T follicular helper cell (primary cell): ENCODE measurements around the gene PBOV1.

Experiments used
- DNase-seq: peaks from one replicate; pipeline ENCODE4 v3.0.0-alpha.2; 2020; ENCODE audit warnings: low read depth
- total RNA-seq, 2 experiments: gene quantifications; one replicate each; lab custom pipeline; 2026; lab: John Stamatoyannopoulos, UW

Gene PBOV1
- 0 reads per million in 2 experiments for total RNA-seq

DNA sequence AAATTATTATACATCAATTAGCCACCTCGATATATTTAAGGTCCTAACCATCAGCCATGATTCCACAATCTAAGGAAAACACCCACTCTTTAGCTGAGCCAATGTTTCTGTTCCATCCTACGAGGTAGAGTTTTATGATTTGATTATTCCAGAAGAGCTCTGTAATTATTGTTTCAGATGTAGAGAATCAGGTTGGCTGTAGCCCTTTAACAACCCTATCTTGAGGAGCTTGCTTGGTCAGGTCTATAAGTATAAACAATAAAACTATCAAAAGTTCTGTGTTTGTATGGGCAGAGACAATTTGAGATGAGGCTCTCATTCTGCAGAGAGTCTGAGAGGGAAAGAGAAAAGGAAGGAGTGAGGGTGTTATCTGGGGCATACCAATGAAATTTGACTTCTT lies at the start of gene PBOV1:
Gene PBOV1 (minus strand): TSS at position 43 of the 400 bp plus-strand sequence. CDS start 96 bp downstream, outside the sequence.
- no peak for DNase-seq

DNA sequence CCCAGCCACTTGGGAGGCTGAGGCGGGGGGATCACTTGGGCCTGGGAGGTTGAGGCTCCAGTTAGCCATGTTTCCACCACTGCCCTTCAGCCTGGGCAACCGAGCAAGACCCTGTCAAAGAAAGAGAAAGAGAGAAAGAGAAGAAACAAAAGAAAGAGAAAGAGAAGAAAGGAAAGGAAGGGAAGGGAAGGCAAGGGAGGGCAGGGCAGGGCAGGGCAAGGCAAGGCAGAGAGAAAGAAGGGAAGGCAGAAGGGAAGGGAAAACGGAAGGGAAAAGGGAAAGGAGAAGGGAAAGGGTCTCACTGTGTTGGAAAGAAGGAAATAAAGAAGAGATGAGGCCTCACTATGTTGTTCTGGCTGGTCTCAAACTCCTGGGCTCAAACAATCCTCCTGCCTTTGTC lies 47.8 kb upstream of the PBOV1 start:
- no peak for DNase-seq

DNA sequence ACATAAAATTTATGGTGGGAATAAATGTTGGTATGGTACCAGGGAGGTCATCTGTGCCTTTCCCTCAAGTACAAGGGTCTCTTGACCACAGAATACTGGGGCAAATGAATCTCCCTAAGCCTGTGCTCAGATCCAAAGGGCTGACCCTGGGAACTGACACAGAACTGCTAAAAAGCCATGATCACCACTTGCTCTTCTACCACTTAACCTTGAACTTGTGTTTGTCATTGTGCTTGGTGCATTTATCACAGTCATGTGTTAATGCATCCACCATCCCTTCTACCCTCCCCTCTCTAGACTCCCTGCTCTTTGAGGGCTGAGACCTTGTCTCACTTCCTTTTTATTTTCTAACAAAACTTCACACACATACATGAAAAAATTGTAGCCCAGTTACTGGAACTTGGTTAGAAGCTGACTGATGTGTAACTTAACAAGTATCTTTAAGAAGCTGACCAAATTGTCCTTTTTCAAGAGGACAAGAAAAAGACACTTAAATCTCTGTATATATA lies 46.1 kb upstream of the PBOV1 start:
- no peak for DNase-seq

DNA sequence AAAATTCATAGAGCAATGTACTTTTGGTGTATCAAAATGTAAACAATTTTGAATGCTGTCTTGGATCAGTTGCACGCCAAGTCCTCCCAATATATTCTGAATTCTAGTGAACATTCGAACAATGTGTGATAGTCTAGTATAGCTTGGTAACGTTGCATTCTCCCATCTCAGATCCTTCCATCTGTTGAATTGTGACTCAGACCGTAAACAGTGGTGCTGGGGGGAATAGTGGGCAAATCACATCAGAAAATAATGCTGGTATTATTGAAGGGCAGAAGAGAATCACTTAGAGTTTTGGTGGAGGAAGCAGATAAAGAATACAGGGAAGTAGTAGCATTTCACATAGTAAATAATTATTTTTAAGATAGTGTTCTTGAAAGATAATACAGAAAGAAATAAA lies 45.7 kb upstream of the PBOV1 start:
- no peak for DNase-seq

DNA sequence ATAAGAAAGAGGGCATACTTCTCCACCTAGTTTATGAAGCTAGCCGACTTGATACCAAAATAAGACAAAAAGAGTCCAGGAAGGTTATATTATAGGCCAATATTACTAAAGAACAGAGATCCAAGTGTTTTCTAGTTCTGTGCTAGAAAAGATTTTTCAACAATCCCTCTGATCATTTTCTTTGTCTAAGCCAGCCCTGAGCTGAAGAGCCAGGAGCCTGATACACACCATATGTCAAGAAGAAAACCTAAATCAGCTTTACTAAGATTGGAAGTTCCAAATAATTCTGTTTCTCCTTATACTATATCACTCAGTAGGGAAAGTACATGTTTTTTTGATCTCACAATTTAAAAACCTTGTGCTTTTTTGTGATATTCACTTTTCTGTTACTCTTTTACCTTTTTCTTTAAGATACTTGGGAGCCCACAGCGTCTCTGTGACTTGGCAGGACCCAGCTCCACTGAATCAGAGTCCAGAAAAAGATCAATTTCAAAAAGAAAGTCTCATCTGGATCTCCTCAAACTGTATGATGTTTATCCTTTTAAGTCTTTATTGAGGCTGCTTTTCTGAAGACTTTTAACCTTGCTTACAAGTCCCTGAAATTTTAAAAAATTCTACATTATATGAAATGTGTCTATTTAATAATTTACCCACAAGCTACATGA lies 43.0 kb upstream of the PBOV1 start:
- DNase-seq: no peak

DNA sequence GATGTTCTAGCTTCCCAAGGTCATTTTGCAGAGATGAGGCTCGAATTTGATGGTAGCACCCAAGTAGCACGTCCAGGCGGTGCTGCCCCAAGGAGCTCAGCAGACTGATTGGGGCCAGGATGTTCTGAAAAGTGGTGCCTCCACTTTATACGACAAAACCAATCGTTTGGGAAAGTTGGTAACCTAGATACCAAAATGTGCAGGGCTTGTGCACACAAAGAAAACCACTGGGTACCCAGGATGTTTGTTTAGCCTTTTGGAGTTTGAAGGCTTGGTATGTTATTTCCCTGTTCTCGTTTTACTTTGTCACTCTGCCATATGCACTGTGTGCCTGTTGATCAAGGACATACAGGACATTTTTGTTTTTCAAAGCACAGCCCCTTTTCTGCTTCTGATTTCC lies 40.7 kb upstream of the PBOV1 start:
- DNase-seq: no peak

DNA sequence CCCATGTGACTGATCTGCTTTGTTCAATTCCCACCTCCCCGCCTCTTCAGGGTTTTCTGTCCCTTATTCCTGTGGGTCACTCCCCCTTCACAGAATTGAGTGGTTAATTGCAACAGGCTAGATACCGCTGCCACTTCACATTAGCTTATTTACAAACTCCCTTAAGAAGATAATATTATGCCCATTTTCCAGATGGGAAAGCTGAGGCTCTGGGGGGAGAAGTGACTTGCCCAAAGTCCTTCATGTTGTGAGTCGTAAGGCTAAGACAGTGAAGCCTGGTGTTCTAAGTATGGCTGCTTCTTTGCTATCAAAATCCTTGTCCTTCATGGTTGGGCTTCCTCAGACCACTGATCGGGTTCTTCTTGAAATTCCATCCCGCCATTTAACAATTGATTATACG lies 39.9 kb upstream of the PBOV1 start:
- DNase-seq: no peak

DNA sequence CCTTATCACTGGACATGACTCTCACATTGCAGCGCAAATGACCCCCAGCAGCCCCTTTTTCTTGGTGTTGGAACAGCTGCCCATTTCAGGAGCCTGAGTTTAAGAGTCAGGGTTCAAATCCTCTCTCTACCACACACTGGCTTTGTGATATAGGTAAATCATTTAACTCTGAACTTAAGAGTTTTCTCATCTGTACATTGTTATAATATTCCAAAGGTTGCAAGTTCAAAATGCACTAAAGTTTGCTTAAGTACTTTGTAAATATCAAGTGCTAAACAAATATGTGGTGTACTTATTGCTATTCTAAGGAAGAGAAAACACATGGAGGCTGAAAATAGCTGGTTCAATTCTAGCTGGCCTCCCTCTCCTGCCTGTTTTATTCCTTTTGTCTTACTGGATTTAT lies 39.3 kb upstream of the PBOV1 start:
- DNase-seq: no peak

DNA sequence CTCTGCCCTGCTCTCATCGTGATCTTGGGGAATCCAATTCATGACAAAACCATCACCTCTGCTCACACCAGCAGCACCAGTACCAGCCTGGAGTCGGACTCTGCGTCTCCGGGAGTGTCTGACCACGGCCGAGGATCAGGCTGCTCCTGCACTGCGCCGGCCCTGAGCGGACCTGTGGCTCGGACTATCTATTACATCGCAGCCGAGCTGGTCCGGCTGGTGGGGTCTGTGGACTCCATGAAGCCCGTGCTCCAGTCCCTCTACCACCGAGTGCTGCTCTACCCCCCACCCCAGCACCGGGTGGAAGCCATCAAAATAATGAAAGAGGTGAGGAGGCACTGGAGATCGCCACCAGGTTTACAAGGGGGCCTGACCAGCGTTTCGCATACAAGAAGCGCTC lies 37.2 kb upstream of the PBOV1 start:
- no peak for DNase-seq

DNA sequence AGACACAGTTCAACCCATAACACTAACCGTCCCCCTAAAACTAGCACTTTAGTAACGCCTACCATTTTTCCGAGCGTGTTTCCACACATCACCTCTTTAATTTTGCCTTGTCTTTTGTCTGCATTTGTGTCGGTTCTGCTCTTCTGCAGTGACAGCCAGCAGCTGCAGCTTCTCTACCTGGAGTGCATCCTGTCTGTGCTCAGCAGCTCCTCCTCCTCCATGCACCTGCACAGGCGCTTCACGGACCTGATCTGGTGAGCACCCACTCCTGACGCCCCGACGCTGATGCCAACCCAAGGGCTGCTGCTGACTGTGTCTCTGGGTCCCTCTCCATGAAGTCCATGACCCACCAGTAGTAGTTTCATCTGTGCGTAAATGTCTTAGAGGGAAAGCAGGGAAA lies 35.4 kb upstream of the PBOV1 start:
- no peak for DNase-seq

DNA sequence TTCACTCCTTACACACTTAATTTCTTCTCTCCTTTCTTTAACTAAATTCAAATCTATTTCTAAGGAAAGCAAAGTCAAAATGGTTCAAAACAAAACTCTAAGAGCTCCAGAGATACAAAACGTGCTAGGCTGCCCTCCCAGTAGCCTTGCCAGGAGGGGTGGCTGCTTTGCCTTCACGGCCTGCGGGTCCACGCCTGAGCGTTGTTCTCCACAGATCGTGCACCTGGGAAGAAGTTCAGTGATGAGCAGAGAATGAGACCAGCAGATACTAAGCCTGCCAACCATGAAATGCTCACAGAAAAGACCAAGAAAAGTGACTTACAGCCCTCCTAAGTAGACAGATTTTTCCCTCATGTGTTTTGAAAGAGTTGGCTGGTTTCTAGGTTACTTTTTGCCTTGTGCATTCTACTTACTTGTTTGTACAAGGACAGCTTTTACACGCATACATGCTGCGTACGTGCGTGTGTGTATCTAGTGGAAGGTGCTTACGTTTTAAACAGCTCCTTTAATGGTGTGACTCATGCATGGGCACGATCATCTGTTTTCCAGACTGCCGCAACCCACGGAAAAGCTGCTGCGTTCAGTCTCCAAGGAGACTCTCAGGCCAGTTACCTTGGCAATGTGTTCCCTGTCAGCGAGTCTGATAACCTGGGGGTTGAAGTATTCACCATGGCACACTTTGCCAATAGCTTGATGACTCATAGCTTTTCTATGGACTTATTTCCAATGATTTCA lies 32.4 kb upstream of the PBOV1 start:
- DNase-seq: no peak

DNA sequence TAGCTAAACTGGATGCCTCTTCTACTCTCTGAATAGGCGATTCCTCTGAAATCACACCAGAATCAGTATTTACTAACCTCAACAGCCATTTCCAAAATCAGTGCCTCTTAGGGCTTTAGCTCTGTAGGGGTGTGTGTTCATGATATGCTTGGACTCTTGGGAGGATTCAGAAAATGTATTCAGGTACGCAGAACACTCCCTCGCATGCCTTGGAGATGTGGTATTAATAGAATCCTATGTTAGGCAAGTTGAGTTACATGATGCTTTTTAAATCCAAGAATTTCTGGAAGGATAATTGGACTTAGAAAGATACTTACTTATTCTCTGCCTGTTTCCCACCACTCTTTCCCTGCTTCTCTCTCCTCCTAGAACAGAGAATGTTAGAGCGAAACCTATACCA lies 31.8 kb upstream of the PBOV1 start:
- DNase-seq: no peak

DNA sequence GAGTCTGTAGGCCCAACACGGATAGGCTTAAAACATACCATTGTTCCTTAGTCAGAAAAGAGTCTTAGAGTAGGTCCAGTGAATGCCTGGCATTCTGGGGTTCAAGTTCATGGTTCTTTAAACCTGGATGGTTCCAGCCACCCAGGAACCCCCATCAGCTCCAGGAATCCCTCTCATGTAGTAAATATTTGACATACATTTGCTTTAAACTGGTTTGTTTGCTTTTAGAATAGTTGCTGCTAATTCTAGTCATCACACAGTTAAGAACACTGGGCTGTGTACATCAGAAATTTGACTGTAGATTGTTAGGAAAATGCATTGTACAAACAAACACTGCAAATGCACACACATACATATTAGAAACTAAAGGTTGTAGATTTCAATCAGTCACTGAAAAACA lies 30.6 kb upstream of the PBOV1 start:
- no peak for DNase-seq

DNA sequence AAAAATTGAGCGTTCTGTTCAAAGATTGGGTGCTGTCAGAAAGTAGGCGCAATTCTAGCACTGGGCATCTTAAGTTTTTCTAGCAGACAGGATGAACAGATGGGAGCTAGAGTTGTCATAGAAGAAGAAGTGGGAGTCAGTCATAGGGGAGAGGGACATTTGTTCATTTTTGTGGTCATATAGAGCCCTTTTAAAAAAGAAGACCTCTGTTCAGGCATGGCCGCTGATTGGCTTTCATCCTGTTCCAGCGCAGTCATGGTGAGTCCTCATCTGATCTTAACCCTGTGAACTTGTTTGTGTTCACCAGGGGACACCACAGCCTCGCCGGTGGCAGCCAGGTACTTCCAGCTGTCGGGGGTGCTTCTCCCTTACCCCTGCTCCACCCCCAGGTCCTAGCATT lies 29.7 kb upstream of the PBOV1 start:
- no peak for DNase-seq

DNA sequence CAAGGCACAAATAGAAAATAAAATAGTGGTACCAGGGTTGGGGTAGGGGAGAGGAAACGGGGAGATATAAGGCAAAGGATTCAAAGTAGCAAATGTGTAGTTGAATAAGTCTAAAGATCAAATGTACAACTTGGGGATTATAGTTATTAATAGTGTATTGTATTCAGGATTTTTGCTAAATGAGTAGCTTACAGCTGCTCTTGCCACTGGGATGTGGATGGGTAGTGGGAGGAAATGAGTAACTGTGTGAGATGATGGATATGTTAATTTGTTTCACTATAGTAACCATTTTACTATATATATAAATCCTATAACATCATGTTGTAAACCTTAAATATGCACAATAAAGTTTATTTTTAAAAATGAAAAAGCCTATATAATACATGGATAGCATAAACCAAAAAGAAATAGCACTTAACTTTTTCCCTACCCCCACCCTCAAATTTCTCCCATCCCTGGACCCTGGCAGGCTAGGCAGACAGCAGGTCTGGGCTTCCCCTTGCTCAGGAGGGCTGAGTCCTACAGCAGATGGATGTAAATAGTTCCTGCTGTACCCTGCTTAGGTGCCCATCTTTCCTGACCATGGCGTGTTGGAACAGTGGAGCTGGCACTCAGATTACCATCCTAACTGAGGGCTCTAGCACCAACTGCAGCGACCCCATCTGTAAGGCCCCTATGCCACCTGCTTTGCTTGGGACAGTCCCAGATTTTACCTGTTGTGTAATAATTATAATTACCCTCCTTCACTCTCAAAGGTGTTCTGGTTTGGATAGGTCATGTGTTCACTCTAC lies 28.6 kb upstream of the PBOV1 start:
- DNase-seq: no peak

DNA sequence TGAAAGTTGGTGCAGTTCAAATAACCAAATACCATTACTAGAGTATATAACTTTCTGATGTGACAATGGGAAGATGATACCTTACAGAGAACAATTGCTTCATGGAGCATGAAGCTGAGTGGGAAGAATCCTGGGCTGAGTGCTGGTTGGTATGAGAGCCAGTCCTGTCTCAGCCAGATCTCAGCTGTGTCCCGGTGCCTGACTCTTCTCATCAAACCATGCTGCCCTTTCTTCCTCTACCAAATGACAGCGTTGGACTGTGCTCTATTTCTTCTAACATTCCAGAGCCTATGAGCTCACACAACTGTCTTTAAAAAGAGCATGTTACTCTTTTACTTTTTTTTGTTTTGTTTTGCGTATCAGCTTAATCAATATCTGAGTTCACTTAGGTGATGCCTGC lies 27.5 kb upstream of the PBOV1 start:
- no peak for DNase-seq

DNA sequence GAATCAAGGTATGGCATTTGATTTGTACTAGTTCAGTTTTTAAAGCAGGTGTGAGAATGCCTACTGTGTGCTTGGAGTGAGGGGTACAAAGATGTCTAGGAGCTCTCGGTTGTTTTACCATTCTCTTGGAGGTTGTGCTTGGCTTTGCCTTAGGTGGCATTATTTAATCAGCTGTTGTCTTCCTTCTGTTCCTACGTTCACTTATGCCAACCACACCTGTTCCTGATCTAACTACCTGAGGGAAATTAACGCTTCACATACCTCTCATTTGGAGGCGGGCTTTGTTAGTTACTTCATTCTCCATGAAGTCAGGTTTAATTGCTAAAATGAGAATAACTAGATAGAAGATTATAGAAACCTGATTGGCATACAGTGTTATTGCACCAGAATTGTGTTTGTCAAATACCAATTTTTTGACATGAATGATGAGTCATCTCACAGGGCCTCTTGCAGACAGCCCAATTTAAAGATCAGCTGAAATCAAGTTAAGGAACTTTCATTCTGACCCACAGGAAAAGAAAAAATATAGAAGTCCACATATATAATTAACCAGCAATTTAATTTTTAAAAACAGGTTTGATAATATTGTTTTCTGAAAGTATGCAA lies 24.8 kb upstream of the PBOV1 start:
- no peak for DNase-seq

DNA sequence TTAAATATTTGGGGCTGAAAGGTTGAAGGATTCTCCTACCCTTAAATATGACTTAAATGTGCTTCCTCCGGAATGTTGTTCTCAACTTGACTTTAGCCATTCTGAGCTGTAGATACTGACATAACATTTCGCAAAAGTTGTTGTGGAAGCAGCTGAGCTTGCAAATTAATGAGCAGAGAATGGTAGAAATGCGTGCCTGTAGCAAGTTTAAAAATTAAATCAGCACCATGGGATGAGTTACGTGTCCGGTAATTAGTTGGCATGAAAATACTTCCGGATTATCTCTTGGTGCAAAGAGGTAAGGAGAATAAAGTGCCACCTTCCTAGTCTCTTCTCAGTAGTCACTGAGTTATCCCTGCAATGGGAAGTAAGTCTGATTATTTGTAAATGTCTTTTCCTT lies 23.6 kb upstream of the PBOV1 start:
- no peak for DNase-seq

DNA sequence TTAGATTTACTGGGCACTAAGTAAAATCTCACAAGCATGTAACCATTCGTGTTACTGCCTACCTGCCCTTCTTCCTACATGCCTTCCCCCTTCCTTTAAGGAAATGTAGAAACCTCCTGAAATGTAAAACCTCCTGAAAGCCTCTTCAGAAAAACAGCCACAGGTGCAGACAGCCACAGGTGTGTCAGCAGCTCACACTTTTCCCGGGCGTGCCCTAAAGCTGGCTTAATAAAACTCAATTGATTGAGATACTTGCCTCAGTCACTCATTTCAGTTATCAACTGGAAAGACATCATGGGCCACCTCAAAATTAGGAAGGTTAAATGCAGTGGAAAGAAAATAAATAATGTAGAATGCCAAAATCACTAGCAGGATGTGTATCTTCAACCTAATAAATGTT lies 23.1 kb upstream of the PBOV1 start:
- no peak for DNase-seq

DNA sequence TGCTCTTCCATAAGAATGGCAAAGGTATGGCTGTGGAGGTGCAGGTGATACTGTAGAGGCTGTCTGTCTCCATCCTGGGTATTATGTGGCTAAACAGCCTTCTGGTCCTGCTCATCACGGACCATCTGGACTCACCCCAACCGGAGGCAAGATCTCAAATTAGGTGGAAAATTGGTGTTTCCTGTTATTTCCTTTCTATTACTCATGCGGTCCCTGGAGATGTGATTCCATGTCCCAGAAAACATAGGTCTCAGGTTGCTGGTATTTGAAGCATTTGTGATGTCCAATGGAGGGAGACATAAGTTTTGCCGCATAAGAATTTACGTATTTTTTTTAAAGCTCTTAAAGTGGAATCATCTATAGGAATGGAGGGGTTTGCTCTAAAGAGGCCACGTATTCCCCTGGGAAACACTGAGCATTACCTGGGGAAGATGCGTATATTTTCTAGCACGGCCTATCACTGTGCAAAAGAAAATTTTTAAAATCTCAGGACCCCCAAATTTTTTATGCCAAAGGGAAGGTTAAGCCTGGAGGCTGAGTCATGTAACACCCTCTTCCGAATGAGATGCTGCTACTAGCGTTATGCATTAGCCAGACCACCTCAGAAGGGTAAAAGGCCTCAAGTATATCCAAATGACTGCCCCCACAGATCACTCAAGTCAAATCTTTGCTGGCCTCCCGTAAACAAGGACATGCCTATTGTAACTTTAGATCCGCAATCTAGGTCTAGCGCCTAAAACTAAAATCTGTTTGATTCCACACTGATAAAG lies 22.4 kb upstream of the PBOV1 start:
- DNase-seq: no peak

DNA sequence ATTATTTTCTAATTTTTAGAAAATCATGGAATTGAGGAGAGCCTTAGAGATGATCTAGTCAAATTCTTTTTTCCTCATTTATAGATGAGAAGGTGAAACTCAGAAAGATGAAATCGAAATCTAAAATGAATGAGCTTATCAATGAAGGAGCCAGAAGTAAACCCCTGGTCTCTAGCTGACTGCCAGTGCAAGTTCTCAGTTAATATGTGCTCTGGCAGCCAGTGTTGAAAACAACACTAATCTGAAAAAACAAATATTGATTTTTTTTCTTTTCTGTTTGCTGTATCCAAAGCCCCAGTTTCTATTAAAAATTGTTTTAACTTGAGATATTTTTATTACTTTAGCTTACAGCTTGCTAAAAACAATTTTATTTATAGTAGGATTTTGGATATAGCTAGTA lies 21.5 kb upstream of the PBOV1 start:
- DNase-seq: no peak

DNA sequence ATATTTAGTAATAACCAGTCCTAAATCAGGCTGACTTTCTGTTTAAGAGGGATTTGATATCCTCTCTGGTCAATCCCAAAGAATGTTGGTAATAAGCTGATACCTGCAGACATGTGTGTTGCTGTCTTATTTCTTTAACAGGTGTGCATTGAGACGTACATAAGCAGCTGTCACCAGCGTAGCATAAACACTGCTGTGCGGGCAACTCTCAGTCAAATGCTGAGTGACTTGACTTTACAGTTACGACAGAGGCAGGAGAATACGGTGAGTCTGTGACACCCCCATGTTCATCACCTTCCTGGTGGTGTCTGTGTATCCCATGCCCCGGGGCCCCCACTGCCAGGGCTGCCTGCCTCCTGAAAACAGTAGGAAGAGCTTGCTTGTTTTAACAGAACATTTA lies 20.1 kb upstream of the PBOV1 start:
- DNase-seq: no peak
